Heart right ventricle (tissue), 16 donors: ENCODE results near the gene XPR1. TPM values are rescaled to one million over a fixed set of nuclear protein-coding genes. Genes with fewer than 3 reads are reported as not detected.
A peak's percentile ranks its signal among the peaks of the same experiment; 100 is the strongest.

Source experiments
- ATAC-seq, 8 donors: fragments of 200-7000 bp; cut with Tn5 transposase; one replicate each; pipeline ENCODE4 v1.9.1; 2020; ENCODE audit warnings: mild to moderate bottlenecking in 8 of 8, moderate library complexity in 8 of 8, moderate number of reproducible peaks in 1 of 8
- DNase-seq, 2 donors: peaks; one replicate each; pipeline ENCODE4 v3.0.0-alpha.2; 2020
- H3K27ac ChIP-seq, 10 donors: fragments of 200-600 bp; sonication (generic) in 2 of 10; one replicate each; pipeline versions ENCODE4 v1.5.0 to v1.8.0; 2020 to 2022; ENCODE audit warnings: mild to moderate bottlenecking in 3 of 10
- H3K27me3 ChIP-seq, 7 donors: fragments of 200-600 bp; one replicate each; pipeline ENCODE4 v1.8.0; 2021 to 2022; ENCODE audit warnings: mild to moderate bottlenecking in 2 of 7
- H3K36me3 ChIP-seq, 9 donors: fragments of 200-600 bp; sonication (generic) in 1 of 9; one replicate each; pipeline versions ENCODE4 v1.5.0 to v1.8.0; 2020 to 2022; ENCODE audit warnings: mild to moderate bottlenecking in 2 of 9
- H3K4me1 ChIP-seq, 9 donors: fragments of 200-600 bp; sonication (generic) in 1 of 9; one replicate each; pipeline versions ENCODE4 v1.5.0 to v1.8.0; 2020 to 2022; ENCODE audit warnings: mild to moderate bottlenecking in 4 of 9
- H3K4me3 ChIP-seq, 10 donors: fragments of 200-600 bp; sonication (generic) in 2 of 10; one replicate each; pipeline versions ENCODE4 v1.5.0 to v1.8.0; 2020 to 2022; ENCODE audit warnings: mild to moderate bottlenecking in 7 of 10, moderate library complexity in 2 of 10
- H3K9me3 ChIP-seq, 11 donors: fragments of 200-600 bp in 10 of 11; sonication (generic) in 2 of 11; one replicate each; pipeline versions ENCODE4 v1.5.0 to v1.8.0; 2013 to 2022; ENCODE audit warnings: mild to moderate bottlenecking in 2 of 11, control low read depth in 1 of 11, moderate library complexity in 1 of 11
- CTCF ChIP-seq, 9 donors: fragments of 200-600 bp; sonication (generic) in 2 of 9; IDR thresholded peaks; one replicate each; pipeline versions ENCODE4 v1.5.0 to v1.8.0; 2021 to 2022; ENCODE audit warnings: antibody characterized with exemption in 9 of 9, mild to moderate bottlenecking in 5 of 9, moderate library complexity in 1 of 9
- WGBS, 2 donors: extraction: QIAGEN DNeasy Blood & Tissue Kit; methylation state at CpG; one replicate each; pipeline ENCODE4 v1.1.7; 2013; ENCODE audit warnings: inconsistent platforms in 1 of 2; 5-methylcytosine and 5-hydroxymethylcytosine counted together
- intact Hi-C, 10 donors: fragments of 100-400 bp; cut with DNase I; formaldehyde crosslinking; loops; one replicate each; pipeline versions ENCODE4 v1.11.1 to v1.14.2; 2022
- polyA plus RNA-seq, 2 donors: library from polyadenylated mRNA; stranded (reverse); fragments of 200-250 nt; gene quantifications; one replicate each; pipeline ENCODE4 v1.2.3, GENCODE V29; 2013
- total RNA-seq, 10 donors: library from RNA; stranded (reverse); fragmentation: NEBNext Ultra II Directional in 3 of 10; extraction: Animal tissue kit (Norgen Biotek cat#: 25700) in 3 of 10; gene quantifications; one replicate each; pipeline versions ENCODE4 v1.2.1 to v1.2.4, GENCODE V29; 2021 to 2023
- donor health status: Arrhythmogenic right ventricular cardiomyopathy.
- donor health status: ischemic (EF 13 %, LVEDD 7.1; RV severe dilation, severe dysfunction).
- donor health status: healthy with polysubstance abuse.
- donor health status: DM: no; HTN: yes; CAD: no.
- donor health status: DM: no; HTN: no; CAD: no.
- donor health status: ischemic (EF 25% LVEDD 6.9; RV normal size, moderate dysfunction).
- donor health status: ischemic (EF 25% LVEDD 5.7; RV mildly dilated, moderate dysfunction).
- donor health status: healthy.
- donor health status: DM: yes; HTN: yes; CAD: no.
- donor health status: Ischemic cardiomyopathy.
- donor health status: ischemic (EF 35%, LVEDD 5.7; RV mildly dilated, moderate dysfunction).
- donor health status: nonischemic (EF 11% LVEDD 7.7; RV severe dilation, severe dysfunction).
- donor health status: DM: yes; HTN: yes; CAD: no.
- donor health status: PGD.
- donor health status: ischemic (EF 29% LVEDD 5.4; RV normal size, mild dysfunction).
- donor health status: nonischemic (EF 23%, LVEDD 6.1; RV moderate dilation, normal function).

Gene XPR1
- total and polyA plus RNA-seq, 12 donors: 18.3 to 142 (median 70.0) TPM

GRCh38 chr1:180920193-180920592 lies 288.4 kb downstream of the XPR1 start:
- Histone ChIP-seq H3K27me3 (no peaks in the 10 kb centered on the region), H3K4me3 (no peak overlapping the region), H3K36me3 (peaks cover 0 to 25% (median 0%) of the 10 kb centered on the region in 9 donors), H3K4me1 (peaks cover 0 to 3% (median under 1%) of the 10 kb centered on the region in 9 donors), H3K27ac (no peak overlapping the region), H3K9me3 (no peaks in the 10 kb centered on the region)
- WGBS, 2 donors: 92 to 96% methylated on average over 7 of the region's 7 CpGs
- intact Hi-C loops: no loop called here
- ATAC-seq (no peak), DNase-seq (no peak)
- no peak for TF ChIP-seq CTCF (IDR thresholded peaks at IDR 0.05)

- intact Hi-C loops: no loop called here
- peak in 5 of 9 donors; percentile 13 to 26 (median 22) for TF ChIP-seq CTCF (IDR thresholded peaks at IDR 0.05)
- WGBS, 2 donors: 89 to 91% methylated on average over 8 of the region's 8 CpGs
- H3K36me3 ChIP-seq: peaks cover 0 to 25% (median 0%) of the 10 kb centered on the region in 9 donors
- no peaks in the 10 kb centered on the region for H3K27me3 ChIP-seq
- H3K27ac ChIP-seq: no peak overlapping the region
- peaks cover 2 to 8% (median 5%) of the 10 kb centered on the region in 9 donors for H3K4me1 ChIP-seq
- no peak for ATAC-seq
- no peaks in the 10 kb centered on the region for H3K9me3 ChIP-seq
- no peak overlapping the region for H3K4me3 ChIP-seq
- no peak for DNase-seq
Measured at GRCh38 chr1:180920702-180921101, 288.9 kb downstream of the XPR1 start.

DNA sequence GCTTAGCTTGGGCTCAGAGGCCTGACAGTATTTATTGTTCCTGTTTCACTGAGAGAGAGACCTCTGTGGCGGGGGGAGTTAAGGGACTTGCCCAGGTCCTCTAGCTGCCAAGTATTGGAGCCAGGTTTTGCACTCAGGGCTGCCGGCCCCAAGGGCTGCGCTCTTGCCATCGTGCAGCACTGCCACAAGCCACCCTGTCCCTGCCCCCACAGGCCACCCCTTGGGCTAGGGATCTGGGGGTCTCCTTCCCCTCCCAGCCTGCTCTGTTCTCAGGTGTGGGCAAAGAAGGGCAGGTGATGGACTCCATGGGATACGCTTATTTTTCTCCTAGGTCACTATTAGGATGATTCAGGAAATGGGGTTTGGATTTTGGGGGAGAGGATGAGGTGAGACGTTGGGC lies 289.6 kb downstream of the XPR1 start:
- H3K4me3 ChIP-seq: no peak overlapping the region
- H3K36me3 ChIP-seq: peaks cover 0 to 24% (median 0%) of the 10 kb centered on the region in 9 donors
- H3K9me3 ChIP-seq: no peaks in the 10 kb centered on the region
- ATAC-seq (no peak), DNase-seq (no peak)
- no peak for TF ChIP-seq CTCF (IDR thresholded peaks at IDR 0.05)
- H3K27ac ChIP-seq: no peak overlapping the region
- no peaks in the 10 kb centered on the region for H3K27me3 ChIP-seq
- whole genome bisulfite sequencing, 2 donors: 91 to 92% methylated on average over 6 of the region's 6 CpGs
- H3K4me1 ChIP-seq: peaks cover 8 to 15% (median 12%) of the 10 kb centered on the region in 9 donors
- intact Hi-C loops: no loop called here

- Histone ChIP-seq H3K4me3 (no peak overlapping the region), H3K27me3 (no peaks in the 10 kb centered on the region), H3K4me1 (peaks cover 10 to 21% (median 19%) of the 10 kb centered on the region in 9 donors), H3K27ac (no peak overlapping the region), H3K9me3 (no peaks in the 10 kb centered on the region), H3K36me3 (peaks cover 0 to 18% (median 0%) of the 10 kb centered on the region in 9 donors)
- TF ChIP-seq CTCF (IDR thresholded peaks at IDR 0.05): no peak
- ATAC-seq (no peak), DNase-seq (no peak)
- intact Hi-C loops: no loop called here
- 80 to 83% methylated on average over 21 of the region's 21 CpGs for WGBS, 2 donors
Measured at GRCh38 chr1:180921891-180922630, 290.2 kb downstream of the XPR1 start.
